ENCODE measurements around the gene ZNF443. TPM values are rescaled to one million over a fixed set of nuclear protein-coding genes. Genes with fewer than 3 reads are reported as not detected.
"Not testable (repeated sequence)": the region's sequence is repeated elsewhere in the genome, so short reads cannot be mapped to it uniquely, and the experiment has no call there.

Gene ZNF443
- total and polyA plus RNA-seq, 9 of the 15 experiments (the other 6 are each of a cell fraction or from before 2014, with no cell fraction given) = 1.5 to 4.9 (median 2.8) TPM

DNA sequence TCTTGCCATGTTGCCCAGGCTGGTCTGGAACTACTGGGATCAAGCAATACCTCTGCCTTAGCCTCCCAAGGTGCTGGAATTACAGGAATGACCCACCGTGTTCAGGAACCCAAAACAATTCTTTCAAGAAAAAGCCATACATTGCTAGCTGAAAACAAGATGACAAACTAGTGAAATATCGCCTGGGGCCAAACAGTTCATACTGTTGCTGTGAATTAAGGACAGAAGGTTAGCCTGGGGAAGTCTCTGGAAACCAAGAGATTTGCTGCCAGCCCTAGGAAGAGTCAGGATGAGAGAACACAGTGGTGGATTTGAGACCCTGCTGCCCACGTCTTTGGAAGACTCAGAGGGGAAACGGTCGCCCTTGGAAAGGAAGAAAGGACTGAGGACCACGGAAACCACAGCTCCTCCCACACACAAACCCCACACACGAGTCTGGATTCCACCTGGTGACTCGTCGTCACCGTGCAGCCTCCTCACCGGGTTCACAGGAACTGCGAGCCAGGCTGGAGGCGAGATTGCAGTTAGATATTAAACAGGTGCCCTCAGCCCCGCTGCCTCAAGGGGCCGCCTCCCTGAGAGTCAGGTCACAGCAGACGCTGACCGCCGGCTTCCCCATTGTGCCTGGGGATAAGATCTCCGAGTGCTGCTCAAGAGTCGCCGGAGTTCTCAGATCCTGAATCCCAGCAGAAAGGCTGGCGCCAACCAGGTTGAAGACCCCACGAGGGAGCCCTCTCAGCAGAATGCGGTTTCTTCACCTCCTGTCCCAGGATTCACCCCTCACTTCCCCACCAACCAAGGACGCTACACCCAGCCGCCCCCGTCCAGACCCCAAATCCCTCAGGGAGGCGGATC lies 908 bp downstream of the ZNF443 start:
- CTCF ChIA-PET (ENCODE audit: low intra/inter-chr PET ratio); H4K20me1 ChIP-seq (replicated peaks; ENCODE audit: control insufficient read depth, insufficient read depth, low read length); BruUV-seq (replicated peaks); H3K4me1 ChIP-seq (replicated peaks in 1 of 2; ENCODE audit: control insufficient read depth in 2 of 2, insufficient read depth in 2 of 2, low read length in 2 of 2); H3K9me3 ChIP-seq (replicated peaks; ENCODE audit: control insufficient read depth, insufficient read depth, low read depth, low read length); H3K27me3 ChIP-seq (ENCODE audit: control insufficient read depth in 2 of 2, insufficient read depth in 2 of 2, low read length in 2 of 2); H3K79me2 ChIP-seq (ENCODE audit: control insufficient read depth, insufficient read depth, low read length); H3K9me1 ChIP-seq (ENCODE audit: control insufficient read depth, insufficient read depth, low read length); intact Hi-C loops (cut with micrococcal nuclease); H3K36me3 ChIP-seq (ENCODE audit: control insufficient read depth, insufficient read depth, low read length): not testable (repeated sequence)
- Histone ChIP-seq H3K9ac (ENCODE audit: insufficient read depth in 1 of 2, low read depth in 2 of 2, low read length in 2 of 2) (peak overlapping the region; percentile 58 to 98), H3K4me2 (ENCODE audit: insufficient read depth, low read length) (peak overlapping the region; percentile 88), H2AFZ (ENCODE audit: low read depth, low read length) (peak overlapping the region; percentile 94), H3K27ac (ENCODE audit: extremely low read depth, low read depth, low read length) (peak overlapping the region; percentile 77; the same call in 1 of the 3 replicates), H3K4me3 (peak overlapping the region; percentile 59)
- WGBS (ENCODE audit: insufficient coverage, low coverage, missing lambda C conversion rate) = 0% methylated on average over 4 of the region's 28 CpGs
- peak in 1 of 4 experiments; percentile 43 for DNase-seq (ENCODE audit: extremely low read depth in 1 of 4, low spot score in 3 of 4)
- POLR2A ChIA-PET = interaction anchor here (0.6 to 1.8 kb wide), 3 partner anchors 11 to 171 kb away, joined by 4 to 6 read pairs (median 4); no protein-coding TSS in a partner anchor
- FAIRE-seq = peak; percentile 51
- in situ Hi-C loops (cut with MboI) = loop anchor here (5.0 kb wide), 1 partner anchor 38 kb away; the partner anchor contains the start of gene ZNF799
- TF ChIP-seq KDM5B (IDR thresholded peaks at IDR 0.05; ENCODE audit: insufficient replicate concordance, low read depth, low read length) (peak; percentile 14), RBBP5 (IDR thresholded peaks at IDR 0.05; ENCODE audit: borderline replicate concordance, insufficient read depth, low read length, poor library complexity, severe bottlenecking) (peak; percentile 62)
- ATAC-seq = peak; percentile 67

- H3K27ac ChIP-seq (ENCODE audit: extremely low read depth, low read depth, low read length); in situ Hi-C loops (cut with MboI); ATAC-seq; H3K4me1 ChIP-seq (replicated peaks in 1 of 2; ENCODE audit: control insufficient read depth in 2 of 2, insufficient read depth in 2 of 2, low read length in 2 of 2); H3K4me2 ChIP-seq (ENCODE audit: insufficient read depth, low read length); H3K27me3 ChIP-seq (ENCODE audit: control insufficient read depth in 2 of 2, insufficient read depth in 2 of 2, low read length in 2 of 2); H3K9me1 ChIP-seq (ENCODE audit: control insufficient read depth, insufficient read depth, low read length); POLR2A ChIA-PET; DNase-seq (ENCODE audit: extremely low read depth in 1 of 4, low spot score in 3 of 4); intact Hi-C loops (cut with micrococcal nuclease); H4K20me1 ChIP-seq (replicated peaks; ENCODE audit: control insufficient read depth, insufficient read depth, low read length); BruUV-seq (replicated peaks); H2AFZ ChIP-seq (ENCODE audit: low read depth, low read length); FAIRE-seq; H3K36me3 ChIP-seq (ENCODE audit: control insufficient read depth, insufficient read depth, low read length); H3K79me2 ChIP-seq (ENCODE audit: control insufficient read depth, insufficient read depth, low read length); H3K9me3 ChIP-seq (replicated peaks; ENCODE audit: control insufficient read depth, insufficient read depth, low read depth, low read length); H3K9ac ChIP-seq (ENCODE audit: insufficient read depth in 1 of 2, low read depth in 2 of 2, low read length in 2 of 2); CTCF ChIA-PET (ENCODE audit: low intra/inter-chr PET ratio); H3K4me3 ChIP-seq: not testable (repeated sequence)
- TF ChIP-seq ZNF75A (CRISPR knock-in tag; IDR thresholded peaks at IDR 0.05) (peak; percentile 93), TRIM28 (IDR thresholded peaks at IDR 0.05) (peak; percentile 67; the same call in 1 of the 2 replicates)
- 69% methylated on average over 6 of the region's 6 CpGs for WGBS (ENCODE audit: insufficient coverage, low coverage, missing lambda C conversion rate)
Measured at GRCh38 chr19:12430726-12431299, 10.0 kb downstream of the ZNF443 start.

Data from K562 (cell line).